Endometrial microvascular endothelial cells (primary cell): ENCODE data around the gene ZSWIM2. TPM values are rescaled to one million over a fixed set of nuclear protein-coding genes. Genes with fewer than 3 reads are reported as not detected.

ENCODE experiments used
- total RNA-seq: library from RNA; depleted of rRNA; stranded (reverse); fragments of >200 nt; gene quantifications from one replicate; pipeline ENCODE4 v1.2.3, GENCODE V29; 2015; ENCODE audit errors: inconsistent ontology term

ZSWIM2 gene
- total RNA-seq, 1 donor from 2014 or later: not detected

Other genes with a start within 250 kb of the ZSWIM2 start
- gene FAM171B, start 155.1 kb downstream of the ZSWIM2 start, total RNA-seq: 12.5 TPM